GM23248 (cell line): ENCODE data around the gene C1orf21.

Experiments
- EZH2 ChIP-seq: fragments of 200-600 bp; sonication (generic); IDR thresholded peaks from 2 replicates; pipeline ENCODE4 v1.6.1; 2018; ENCODE audit warnings: antibody characterized with exemption, mild to moderate bottlenecking; ENCODE audit not compliant: insufficient read depth, poor library complexity, severe bottlenecking
- EZH2phosphoT487 ChIP-seq: fragments of 200-600 bp; sonication (generic); IDR thresholded peaks from 2 replicates; pipeline ENCODE4 v1.6.1; 2018; ENCODE audit warnings: antibody characterized with exemption, moderate library complexity, mild to moderate bottlenecking, low read depth; ENCODE audit not compliant: insufficient read depth

- TF ChIP-seq EZH2phosphoT487 (no peak), EZH2 (no peak)
These were observed 273.8 kb downstream of the C1orf21 start for GRCh38 chr1:184660462-184661191.
